ENCODE results near the gene ANO1.

ANO1 gene

DNA sequence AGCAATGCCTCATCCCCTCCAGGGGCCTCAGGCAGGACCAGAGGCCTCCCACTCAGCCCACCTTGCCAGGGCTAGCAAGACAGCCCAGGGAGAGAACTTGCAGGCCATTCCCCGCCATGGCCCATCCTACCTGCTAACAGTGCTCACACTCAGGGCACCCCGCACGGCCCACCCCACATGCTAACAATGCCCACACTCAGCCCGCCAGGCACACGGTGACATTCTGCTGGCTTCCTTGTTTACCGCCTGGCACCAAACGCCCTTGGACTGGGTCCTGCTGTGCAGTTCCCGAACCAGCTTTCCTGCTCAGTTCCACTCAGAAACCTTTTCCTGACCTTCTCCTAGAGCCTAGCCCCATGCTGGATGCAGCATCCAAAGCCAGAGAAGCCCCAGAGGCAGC lies 91.5 kb downstream of the ANO1 start:
- Mint-ChIP-seq H3K27ac (no peak overlapping the region), H3K36me3 (ENCODE audit: low read depth) (no peaks in the 10 kb centered on the region), H3K4me1 (ENCODE audit: low read depth) (no peaks in the 10 kb centered on the region), H3K9me3 (no peaks in the 10 kb centered on the region), H3K27me3 (ENCODE audit: low read depth) (no peaks in the 10 kb centered on the region), H3K4me3 (no peak overlapping the region)

DNA sequence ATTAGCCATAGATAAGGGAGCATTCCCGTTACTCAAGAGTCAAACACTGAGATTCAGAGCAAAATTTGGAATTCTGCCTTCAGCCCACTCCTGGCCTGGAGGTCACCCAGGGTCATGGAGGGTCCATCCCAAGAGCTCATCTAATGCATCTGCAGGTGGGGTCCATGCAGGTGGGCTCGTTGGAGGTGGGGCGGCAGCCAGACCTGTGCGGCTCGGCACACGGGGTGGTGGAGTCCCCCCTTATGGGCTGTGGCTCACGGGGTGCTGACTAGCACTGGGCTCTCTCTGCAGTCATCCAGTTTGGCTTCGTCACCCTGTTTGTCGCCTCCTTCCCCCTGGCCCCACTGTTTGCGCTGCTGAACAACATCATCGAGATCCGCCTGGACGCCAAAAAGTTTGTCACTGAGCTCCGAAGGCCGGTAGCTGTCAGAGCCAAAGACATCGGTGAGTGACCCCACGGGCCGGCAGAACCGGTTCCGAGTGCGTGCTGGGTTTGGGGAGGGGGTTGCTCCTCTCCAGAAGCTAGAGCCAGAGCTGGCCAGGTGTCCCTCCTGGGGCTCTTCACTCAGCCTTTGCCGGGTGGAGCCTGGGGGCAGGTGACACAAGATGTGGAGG lies 92.6 kb downstream of the ANO1 start:
- Mint-ChIP-seq H3K4me1 (ENCODE audit: low read depth) (no peaks in the 10 kb centered on the region), H3K9me3 (no peaks in the 10 kb centered on the region), H3K27ac (no peak overlapping the region), H3K27me3 (ENCODE audit: low read depth) (no peaks in the 10 kb centered on the region), H3K4me3 (no peak overlapping the region), H3K36me3 (ENCODE audit: low read depth) (no peaks in the 10 kb centered on the region)

DNA sequence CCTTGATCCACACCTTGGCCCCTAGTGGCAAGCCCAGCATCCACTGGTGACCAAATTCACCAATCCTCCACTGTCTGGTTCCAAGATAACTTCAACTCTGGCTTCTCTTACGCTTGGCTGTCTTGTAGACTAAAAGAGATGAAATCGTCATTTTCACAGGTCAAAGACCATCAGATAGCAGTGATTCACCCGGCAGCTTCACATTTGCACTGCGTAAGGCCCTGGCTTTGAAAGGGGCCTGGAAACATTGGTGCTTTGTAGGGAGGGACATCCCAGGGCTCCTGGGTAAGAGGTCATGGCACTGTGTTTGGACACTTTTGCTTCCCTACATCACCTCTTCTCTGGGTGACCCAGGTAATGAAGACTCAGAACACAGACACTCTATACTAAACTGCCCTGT lies 94.9 kb downstream of the ANO1 start:
- H3K9me3 Mint-ChIP-seq: no peaks in the 10 kb centered on the region
- no peak overlapping the region for H3K4me3 Mint-ChIP-seq
- H3K27ac Mint-ChIP-seq: no peak overlapping the region
- H3K4me1 Mint-ChIP-seq (ENCODE audit: low read depth): no peaks in the 10 kb centered on the region
- H3K27me3 Mint-ChIP-seq (ENCODE audit: low read depth): no peaks in the 10 kb centered on the region
- H3K36me3 Mint-ChIP-seq (ENCODE audit: low read depth): no peaks in the 10 kb centered on the region

DNA sequence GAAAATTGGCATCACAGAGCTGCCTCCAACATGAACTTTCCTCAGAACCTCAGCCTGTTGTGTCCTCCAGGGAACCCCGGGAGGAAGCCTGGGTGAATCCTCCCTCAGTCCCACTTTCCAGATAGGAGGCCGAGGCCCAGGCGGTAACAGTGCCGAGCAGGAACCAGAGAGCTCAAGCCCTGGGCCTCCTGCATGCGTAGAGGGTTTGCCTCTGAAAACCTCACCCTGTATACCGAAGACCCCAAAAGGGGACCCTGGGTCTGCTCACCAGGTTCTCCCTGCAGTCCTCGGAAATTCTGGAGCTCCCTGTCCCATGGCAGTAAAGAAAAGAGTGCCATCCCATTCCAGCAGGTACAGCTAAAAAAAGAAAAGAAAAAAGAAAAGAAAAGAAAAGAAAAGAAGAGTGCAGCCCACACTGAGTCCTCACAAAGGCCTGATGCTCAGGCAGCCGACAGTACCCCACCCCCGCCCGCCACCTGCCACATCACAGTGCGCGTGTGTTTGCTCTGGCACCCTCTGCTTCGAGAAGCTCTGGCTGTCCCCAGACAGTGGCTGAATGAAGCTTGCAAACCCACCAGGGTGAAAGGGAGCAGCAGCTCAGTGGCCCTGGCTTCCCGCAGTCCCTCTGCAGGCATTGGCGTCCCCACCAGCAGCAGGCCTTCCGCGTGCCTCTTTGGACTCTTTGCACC lies 96.6 kb downstream of the ANO1 start:
- H3K9me3 Mint-ChIP-seq: no peaks in the 10 kb centered on the region

DNA sequence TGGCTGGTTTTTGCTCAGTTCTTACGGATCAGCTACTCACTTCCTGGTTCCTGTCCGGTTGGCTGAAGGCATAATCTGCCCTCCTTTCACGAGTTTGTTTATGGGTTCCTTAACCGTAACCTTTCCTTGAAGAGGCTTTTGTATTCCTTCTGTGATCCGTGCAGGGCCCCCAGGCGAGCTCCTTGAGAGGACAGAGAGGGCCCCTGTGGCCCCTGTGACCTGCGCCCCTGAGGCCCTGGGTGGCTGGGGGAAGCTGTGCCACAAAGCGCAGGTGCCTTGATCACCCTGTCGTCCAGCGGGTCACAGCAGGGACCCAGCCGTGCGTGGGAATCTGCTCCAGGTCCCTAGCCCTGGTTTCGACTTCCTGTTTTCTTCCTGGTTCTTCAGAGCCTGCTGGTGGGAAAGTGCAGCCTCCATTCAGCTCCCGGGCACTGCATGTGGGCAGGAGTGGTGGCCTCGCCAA lies 97.2 kb downstream of the ANO1 start:
- no peaks in the 10 kb centered on the region for H3K9me3 Mint-ChIP-seq
- H3K27me3 Mint-ChIP-seq (ENCODE audit: low read depth): no peaks in the 10 kb centered on the region

More for the DNA sequence above, 96.6 kb downstream of the ANO1 start:
- no peak overlapping the region for H3K27ac Mint-ChIP-seq
- H3K4me3 Mint-ChIP-seq: no peak overlapping the region
- no peaks in the 10 kb centered on the region for H3K27me3 Mint-ChIP-seq (ENCODE audit: low read depth)
- H3K36me3 Mint-ChIP-seq (ENCODE audit: low read depth): no peaks in the 10 kb centered on the region
- no peaks in the 10 kb centered on the region for H3K4me1 Mint-ChIP-seq (ENCODE audit: low read depth)

DNA sequence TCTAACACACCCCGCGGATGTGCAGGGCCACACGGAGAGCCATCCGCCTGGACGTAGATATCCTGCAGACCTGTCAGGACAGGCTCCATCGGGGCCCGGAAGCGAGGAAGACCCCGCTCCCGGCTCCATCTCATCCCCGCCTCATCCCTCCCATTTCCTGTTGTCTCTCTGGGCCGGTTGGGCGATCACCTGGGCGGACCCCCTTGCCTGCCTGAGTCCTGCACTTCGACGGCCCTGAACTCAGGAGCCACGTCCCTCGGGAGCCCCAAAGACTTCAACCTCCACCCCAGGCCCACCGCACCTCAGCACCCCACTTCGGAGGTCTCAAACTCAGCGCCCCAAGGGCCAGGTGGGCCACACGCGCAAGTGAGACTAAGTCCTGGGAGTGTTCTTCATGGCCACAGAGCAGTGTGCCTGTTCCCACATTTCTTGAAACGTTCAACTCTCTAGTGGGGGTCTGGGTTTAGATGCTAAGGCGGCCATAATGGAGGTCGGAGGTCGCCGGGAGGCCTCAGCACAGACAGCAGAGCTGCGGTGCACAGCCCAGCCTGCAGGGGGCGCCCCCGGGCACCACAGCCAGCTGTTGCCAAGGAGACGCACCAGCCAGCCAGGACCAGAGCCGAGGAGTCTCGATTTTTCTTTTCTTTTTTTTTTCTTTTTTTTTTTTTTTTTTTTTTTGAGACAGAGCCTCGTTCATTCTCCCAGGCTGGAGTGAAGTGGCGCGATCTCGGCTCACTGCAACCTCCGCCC lies 99.0 kb downstream of the ANO1 start:
- Mint-ChIP-seq H3K27me3 (ENCODE audit: low read depth) (no peaks in the 10 kb centered on the region), H3K36me3 (ENCODE audit: low read depth) (no peaks in the 10 kb centered on the region), H3K9me3 (no peaks in the 10 kb centered on the region), H3K4me3 (no peak overlapping the region), H3K27ac (no peak overlapping the region), H3K4me1 (ENCODE audit: low read depth) (no peaks in the 10 kb centered on the region)

More for the DNA sequence above, 97.2 kb downstream of the ANO1 start:
- no peak overlapping the region for H3K27ac Mint-ChIP-seq
- H3K4me1 Mint-ChIP-seq (ENCODE audit: low read depth): no peaks in the 10 kb centered on the region
- no peaks in the 10 kb centered on the region for H3K36me3 Mint-ChIP-seq (ENCODE audit: low read depth)
- no peak overlapping the region for H3K4me3 Mint-ChIP-seq

DNA sequence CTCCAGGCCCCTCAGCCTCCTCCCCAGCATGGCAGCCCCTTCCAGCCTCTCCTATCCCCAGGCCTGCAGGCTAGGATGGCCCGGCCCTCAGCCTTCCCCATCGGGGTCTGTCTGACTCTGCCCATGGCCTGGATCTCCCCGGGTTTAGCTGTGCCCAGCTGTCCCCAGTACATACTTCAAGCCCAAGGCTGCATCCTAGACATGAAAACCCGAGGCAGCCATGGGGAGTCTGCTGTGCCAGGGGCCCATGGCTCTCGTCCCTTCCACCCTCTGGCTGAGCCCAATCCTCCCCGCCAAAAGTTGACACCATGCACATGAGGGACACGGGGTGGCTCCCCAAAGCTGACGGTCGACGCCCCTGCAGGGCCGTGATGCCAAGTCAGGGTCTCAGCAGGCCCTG lies 102.8 kb downstream of the ANO1 start:
- Mint-ChIP-seq H3K9me3 (no peaks in the 10 kb centered on the region), H3K27ac (no peak overlapping the region), H3K4me1 (ENCODE audit: low read depth) (no peaks in the 10 kb centered on the region), H3K27me3 (ENCODE audit: low read depth) (no peaks in the 10 kb centered on the region), H3K4me3 (no peak overlapping the region), H3K36me3 (ENCODE audit: low read depth) (no peaks in the 10 kb centered on the region)

DNA sequence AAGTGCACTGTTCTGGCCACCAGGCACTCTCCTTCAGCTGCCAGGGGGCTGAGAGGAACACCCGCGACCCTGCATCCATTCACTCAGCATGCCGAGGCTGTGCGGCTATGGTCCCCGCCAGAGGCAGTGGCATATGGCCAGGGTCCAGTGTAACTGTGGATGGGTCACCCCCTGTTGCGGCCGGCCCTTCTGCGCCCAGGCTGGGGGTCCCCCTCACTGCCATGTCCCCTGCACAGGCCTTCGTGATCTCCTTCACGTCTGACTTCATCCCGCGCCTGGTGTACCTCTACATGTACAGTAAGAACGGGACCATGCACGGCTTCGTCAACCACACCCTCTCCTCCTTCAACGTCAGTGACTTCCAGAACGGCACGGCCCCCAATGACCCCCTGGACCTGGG lies 104.1 kb downstream of the ANO1 start:
- Mint-ChIP-seq H3K4me1 (ENCODE audit: low read depth) (no peaks in the 10 kb centered on the region), H3K27ac (no peak overlapping the region), H3K36me3 (ENCODE audit: low read depth) (no peaks in the 10 kb centered on the region), H3K4me3 (no peak overlapping the region), H3K9me3 (no peaks in the 10 kb centered on the region), H3K27me3 (ENCODE audit: low read depth) (no peaks in the 10 kb centered on the region)

DNA sequence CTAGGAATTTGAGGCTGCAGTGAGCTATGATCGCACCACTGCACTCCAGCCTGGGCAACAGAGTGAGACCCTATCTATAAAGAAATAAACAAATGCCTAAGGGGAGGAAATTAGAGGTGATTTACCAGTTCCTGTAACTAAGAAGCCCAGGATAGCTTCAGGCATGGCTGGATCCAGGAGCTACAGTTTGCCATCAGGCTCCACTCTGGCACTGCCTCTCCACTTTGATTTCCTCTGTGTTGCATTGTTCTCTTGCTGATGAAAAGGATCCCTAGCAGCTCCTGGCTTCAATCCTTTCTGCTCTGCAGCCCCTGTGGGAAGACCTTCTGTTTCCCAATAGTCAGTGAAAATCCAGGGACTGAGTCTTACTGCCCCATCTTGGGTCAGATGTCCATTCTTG lies 104.9 kb downstream of the ANO1 start:
- H3K27ac Mint-ChIP-seq: no peak overlapping the region
- H3K4me3 Mint-ChIP-seq: no peak overlapping the region
- H3K9me3 Mint-ChIP-seq: no peaks in the 10 kb centered on the region
- H3K36me3 Mint-ChIP-seq (ENCODE audit: low read depth): no peaks in the 10 kb centered on the region
- H3K27me3 Mint-ChIP-seq (ENCODE audit: low read depth): no peaks in the 10 kb centered on the region
- no peaks in the 10 kb centered on the region for H3K4me1 Mint-ChIP-seq (ENCODE audit: low read depth)

DNA sequence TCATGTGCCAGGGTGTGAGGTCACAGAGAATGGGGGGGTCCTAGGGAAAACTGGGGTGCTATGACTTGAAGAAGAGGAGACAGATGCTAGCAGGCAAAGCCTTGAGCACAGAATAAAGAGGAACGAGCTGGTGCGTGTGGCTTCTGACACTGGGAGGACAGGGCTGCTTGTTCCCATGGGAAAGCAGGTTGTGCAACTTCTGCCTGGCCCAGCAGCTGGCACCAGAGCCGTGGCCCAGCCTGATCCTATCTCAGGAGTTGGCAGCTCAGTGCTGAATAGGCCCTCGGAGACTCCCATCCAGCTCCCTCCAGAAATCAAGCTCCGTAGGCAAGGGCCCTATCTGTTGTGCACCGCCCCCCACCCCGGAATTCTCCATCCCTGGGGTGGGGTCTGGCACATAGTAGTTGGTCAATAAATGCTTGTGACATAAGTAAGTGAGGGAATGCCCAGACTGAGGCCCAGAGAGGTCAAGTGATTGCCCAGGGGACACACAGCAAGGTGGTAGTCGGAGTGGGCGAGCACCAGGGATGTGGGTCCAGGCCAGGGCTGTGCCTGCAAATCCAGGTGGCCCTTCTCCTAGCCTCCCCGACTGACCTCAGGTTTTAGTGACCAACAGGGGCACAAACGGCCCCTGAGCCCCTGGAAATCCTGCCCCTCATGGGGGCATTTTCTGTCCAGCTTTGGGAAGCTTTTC lies 105.5 kb downstream of the ANO1 start:
- Mint-ChIP-seq H3K4me1 (ENCODE audit: low read depth) (no peaks in the 10 kb centered on the region), H3K36me3 (ENCODE audit: low read depth) (no peaks in the 10 kb centered on the region), H3K9me3 (no peaks in the 10 kb centered on the region), H3K27me3 (ENCODE audit: low read depth) (no peaks in the 10 kb centered on the region), H3K27ac (no peak overlapping the region), H3K4me3 (no peak overlapping the region)

DNA sequence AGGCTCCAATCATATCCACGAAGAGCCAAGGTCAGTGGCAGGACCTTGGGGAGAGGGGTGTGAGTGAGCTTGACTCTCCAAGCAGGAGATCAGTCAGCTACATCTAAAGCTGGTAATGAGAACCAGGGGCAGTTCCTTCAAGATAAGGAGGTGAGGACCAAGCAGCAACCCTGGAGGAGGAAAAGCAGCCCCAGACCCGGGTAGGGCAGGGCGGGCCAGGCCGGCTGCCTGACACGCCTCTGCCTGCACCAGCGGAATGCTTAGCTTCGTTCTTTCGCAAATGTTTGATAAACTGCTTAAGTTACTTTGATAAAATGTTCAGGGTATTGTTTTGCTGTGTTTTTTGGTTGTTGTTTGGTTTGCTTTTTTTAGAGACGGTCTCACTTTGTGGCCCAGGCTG lies 106.3 kb downstream of the ANO1 start:
- Mint-ChIP-seq H3K36me3 (ENCODE audit: low read depth) (no peaks in the 10 kb centered on the region), H3K27me3 (ENCODE audit: low read depth) (no peaks in the 10 kb centered on the region), H3K9me3 (no peaks in the 10 kb centered on the region), H3K27ac (no peak overlapping the region), H3K4me3 (no peak overlapping the region), H3K4me1 (ENCODE audit: low read depth) (no peaks in the 10 kb centered on the region)

DNA sequence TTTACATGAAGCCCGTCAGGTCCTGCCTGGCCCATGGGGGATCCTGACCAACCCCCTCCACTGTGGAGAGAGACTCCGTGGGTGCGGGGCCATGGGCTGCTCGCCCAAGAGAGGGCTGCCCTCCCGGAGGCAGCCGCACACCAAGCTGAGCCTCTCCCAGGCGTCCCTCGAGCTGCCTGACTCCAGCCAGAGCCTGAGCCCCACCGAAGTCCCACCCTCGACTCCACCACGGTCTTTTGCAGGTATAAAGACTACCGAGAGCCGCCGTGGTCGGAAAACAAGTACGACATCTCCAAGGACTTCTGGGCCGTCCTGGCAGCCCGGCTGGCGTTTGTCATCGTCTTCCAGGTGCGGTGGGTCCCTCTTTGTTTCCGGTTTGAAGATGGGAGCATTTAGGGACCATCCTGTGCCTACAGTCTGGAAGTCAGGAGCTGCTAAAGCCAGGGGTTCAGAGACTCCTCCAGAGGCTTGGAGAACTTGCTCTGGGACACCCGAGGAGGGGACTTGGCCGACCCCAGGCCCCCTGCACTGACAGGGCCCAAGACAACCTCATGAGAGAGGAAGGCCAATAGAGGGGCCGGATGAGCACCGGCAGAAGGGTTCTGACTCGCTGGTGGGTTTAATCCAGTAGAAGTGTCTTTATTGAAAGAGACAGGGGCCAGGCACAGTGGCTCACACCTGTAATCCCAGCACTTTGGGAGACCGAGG lies 107.4 kb downstream of the ANO1 start:
- no peak overlapping the region for H3K4me3 Mint-ChIP-seq
- no peaks in the 10 kb centered on the region for H3K36me3 Mint-ChIP-seq (ENCODE audit: low read depth)
- no peaks in the 10 kb centered on the region for H3K4me1 Mint-ChIP-seq (ENCODE audit: low read depth)
- H3K27ac Mint-ChIP-seq: no peak overlapping the region
- no peaks in the 10 kb centered on the region for H3K27me3 Mint-ChIP-seq (ENCODE audit: low read depth)
- H3K9me3 Mint-ChIP-seq: no peaks in the 10 kb centered on the region

DNA sequence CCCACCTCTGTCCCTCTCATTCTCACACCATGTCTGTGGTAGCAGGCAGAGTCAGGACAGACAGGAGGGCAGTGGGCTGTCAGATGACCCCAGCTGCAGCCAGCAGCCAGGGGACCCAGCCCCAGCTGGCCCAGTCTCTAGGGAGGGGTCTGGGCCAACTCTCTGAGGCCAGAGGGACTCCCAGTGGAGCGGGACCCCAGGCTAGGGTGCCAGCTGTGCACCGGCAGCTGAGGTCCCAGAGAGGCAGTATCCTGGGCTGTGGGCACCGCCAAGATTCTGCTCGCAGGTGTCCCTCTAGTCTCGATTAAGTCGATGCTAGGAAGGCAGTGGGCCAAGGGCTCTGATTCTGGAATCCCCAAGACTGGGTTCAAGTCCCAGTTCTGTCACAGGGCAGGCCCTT lies 108.3 kb downstream of the ANO1 start:
- Mint-ChIP-seq H3K9me3 (no peaks in the 10 kb centered on the region), H3K4me3 (no peak overlapping the region)

DNA sequence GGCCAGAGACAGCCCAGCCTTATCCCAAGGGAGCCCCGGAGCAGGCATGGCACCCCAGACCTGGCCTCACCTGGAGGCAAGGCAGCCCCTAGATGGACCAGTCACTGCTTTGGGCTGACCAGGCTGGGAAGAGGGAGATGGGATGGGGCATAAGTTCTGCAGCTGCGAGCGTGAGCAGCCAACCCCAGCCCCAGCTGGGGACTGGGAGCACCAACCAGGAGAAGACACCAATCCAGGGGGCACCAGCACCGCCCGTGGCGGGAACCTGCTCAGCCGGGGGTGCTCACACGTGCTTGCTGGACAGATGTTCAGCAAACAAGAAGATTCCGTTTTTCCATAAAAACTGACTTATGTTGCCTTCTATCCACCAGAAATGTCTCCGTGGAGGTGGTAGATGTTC lies 108.8 kb downstream of the ANO1 start:
- Mint-ChIP-seq H3K9me3 (no peaks in the 10 kb centered on the region), H3K4me1 (ENCODE audit: low read depth) (peaks cover 4% of the 10 kb centered on the region), H3K27me3 (ENCODE audit: low read depth) (no peaks in the 10 kb centered on the region), H3K4me3 (no peak overlapping the region), H3K36me3 (ENCODE audit: low read depth) (no peaks in the 10 kb centered on the region), H3K27ac (no peak overlapping the region)

More for the DNA sequence above, 108.3 kb downstream of the ANO1 start:
- Mint-ChIP-seq H3K27ac (no peak overlapping the region), H3K27me3 (ENCODE audit: low read depth) (no peaks in the 10 kb centered on the region), H3K4me1 (ENCODE audit: low read depth) (peaks cover 2% of the 10 kb centered on the region), H3K36me3 (ENCODE audit: low read depth) (no peaks in the 10 kb centered on the region)
